ENCODE results near the gene TBX4.
"Not testable (repeated sequence)": the region's sequence is repeated elsewhere in the genome, so short reads cannot be mapped to it uniquely, and the experiment has no call there.

The TBX4 gene

DNA sequence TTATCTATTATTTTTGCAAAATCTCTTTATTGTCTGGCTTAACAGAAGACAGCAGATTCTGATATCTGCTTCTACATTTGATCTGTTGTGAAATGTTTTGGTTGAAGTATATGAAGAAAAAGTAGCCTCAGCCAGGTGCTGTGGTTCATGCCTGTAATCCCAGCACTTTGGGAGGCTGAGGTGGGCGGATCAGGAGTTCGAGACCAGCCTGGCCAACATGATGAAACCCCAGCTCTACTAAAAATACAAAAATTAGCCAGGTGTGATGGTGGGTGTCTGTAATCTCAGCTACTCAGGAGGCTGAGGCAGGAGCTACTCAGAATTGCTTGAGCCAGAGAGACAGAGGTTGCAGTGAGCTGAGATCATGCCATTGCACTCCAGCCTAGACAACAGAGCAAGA, 75.2 kb downstream of the TBX4 start:
- DNase-seq (ENCODE audit: low spot score) = not testable (repeated sequence)

DNA sequence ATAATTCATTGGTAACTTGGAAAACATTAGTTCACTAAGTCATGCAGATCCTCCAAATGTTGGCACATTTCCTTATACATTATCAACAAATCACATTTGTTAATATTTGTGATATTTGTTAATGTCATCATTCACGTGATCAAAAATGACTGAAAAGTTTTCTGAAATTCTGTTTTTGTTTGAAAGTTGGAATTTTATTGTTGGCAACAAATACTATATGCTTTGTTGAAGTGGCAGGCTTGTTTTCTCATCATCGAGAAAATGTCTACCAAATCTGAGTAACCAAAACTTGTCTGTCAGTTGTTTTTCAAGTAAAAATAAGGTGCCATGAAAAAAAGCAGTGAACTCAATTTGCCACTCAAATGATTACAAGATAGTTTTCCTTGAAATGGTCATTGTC, 75.9 kb downstream of the TBX4 start:
- DNase-seq (ENCODE audit: low spot score) = no peak

DNA sequence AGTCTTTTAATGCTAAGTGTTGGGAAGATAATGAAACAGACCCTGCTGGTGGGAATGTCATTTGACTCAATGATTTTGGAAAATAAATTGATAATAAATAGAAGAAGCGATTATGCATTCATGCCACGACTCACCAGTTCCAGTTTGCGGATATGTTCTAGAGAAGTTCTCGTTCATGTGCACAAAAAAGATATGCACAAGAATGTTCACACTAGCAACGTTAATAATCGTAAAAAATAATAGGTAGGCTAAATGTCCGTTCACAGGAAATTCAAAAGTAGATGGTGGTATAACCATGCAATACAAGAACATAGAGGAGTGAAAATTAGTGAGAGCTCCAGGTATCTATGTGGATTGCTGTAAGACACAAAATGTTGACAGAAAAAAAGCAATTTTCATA, 79.0 kb downstream of the TBX4 start:
- no peak for DNase-seq (ENCODE audit: low spot score)

DNA sequence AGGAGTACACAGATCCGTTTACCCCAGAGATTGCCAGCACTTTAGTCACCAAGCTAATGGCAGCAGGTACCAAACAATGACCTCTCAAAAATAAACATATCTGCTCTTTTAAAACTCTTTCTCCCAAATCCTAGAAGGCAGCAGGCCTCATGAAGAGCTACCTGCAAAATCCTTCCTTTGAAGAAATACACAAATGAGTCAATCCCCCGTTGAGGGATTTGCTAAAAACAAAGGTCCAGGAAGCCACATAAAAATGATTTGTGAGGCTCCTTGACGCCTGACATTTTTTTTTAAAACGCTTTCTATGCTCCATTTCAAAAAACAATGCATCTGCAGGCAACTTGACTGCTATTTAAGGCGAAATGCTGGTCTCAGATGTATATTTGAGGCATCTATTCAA, 80.6 kb downstream of the TBX4 start:
- no peak for DNase-seq (ENCODE audit: low spot score)

DNA sequence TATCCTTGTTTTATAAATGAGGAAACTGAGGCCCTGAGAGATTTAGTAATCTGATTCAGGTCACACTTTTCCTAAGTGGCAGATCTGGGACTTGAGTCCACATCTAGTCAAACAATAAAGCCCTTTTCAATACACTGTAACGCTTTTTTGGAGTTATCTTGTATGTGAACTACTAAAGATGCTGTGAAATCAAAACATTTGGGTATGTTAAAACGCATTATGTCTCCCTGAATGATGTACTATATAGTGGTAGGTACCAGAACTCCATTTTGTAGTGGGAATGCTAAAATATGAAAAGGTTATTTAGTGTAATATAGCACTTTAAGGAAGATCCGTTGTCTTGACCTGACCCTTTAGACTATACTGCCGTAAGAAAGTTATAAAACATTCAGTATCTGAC, 81.6 kb downstream of the TBX4 start:
- DNase-seq (ENCODE audit: low spot score) = no peak

DNA sequence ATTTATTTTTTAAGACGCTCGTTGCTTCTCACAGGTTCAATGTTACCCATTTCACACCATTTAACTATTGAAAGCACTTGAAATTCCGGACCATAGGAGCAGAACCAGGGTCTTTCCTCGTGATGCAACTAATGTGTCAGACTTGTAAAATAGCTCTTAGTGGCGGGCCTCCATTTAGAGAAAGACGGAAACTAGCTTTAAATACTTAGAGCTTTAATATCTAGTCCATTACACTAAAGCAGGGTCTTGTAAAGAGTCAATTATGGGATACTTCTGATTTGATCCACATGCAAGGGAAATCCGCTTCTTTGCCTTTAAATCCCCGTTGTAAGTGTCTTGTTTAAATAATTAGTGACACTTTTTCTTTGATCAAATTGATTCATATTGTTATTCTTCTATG, 82.2 kb downstream of the TBX4 start:
- DNase-seq (ENCODE audit: low spot score) = no peak

Data from AG08396 (cell line).